Psoas muscle (tissue), 8 donors: ENCODE measurements around the gene SGPP1. TPM values are rescaled to one million over a fixed set of nuclear protein-coding genes. Genes with fewer than 3 reads are reported as not detected.

Experiments used
- ATAC-seq, 4 donors: fragments of 200-7000 bp; cut with Tn5 transposase; one replicate each; pipeline ENCODE4 v1.9.1; 2020; ENCODE audit warnings: moderate library complexity in 3 of 4, mild to moderate bottlenecking in 2 of 4
- DNase-seq, 2 donors: peaks; one replicate each; pipeline ENCODE4 v3.0.0-alpha.2; 2020
- H3K27ac ChIP-seq: fragments of 200-600 bp; one replicate; pipeline ENCODE4 v1.8.0; 2022
- H3K27me3 ChIP-seq, 3 donors: fragments of 200-600 bp in 1 of 3; one replicate each; pipeline versions ENCODE4 v1.6.1 to v1.8.0; 2013 to 2022; ENCODE audit warnings: low read length in 2 of 3, mild to moderate bottlenecking in 2 of 3, moderate library complexity in 1 of 3; ENCODE audit not compliant: insufficient read depth in 3 of 3
- H3K36me3 ChIP-seq, 2 donors: fragments of 200-600 bp in 1 of 2; one replicate each; pipeline versions ENCODE4 v1.6.1 to v1.8.0; 2013 to 2022; ENCODE audit warnings: low read depth in 1 of 2, mild to moderate bottlenecking in 1 of 2, moderate library complexity in 1 of 2; ENCODE audit not compliant: insufficient read depth in 1 of 2
- H3K4me1 ChIP-seq: fragments of 200-600 bp; one replicate; pipeline ENCODE4 v1.8.0; 2022
- H3K4me3 ChIP-seq: fragments of 200-600 bp; one replicate; pipeline ENCODE4 v1.8.0; 2022; ENCODE audit warnings: mild to moderate bottlenecking
- H3K9me3 ChIP-seq: fragments of 200-600 bp; one replicate; pipeline ENCODE4 v1.8.0; 2022
- WGBS, 3 donors: extraction: QIAGEN DNeasy Blood & Tissue Kit; methylation state at CpG; one replicate each; pipeline versions ENCODE4 v1.1.6 to v1.1.7; 2013; 5-methylcytosine and 5-hydroxymethylcytosine counted together
- intact Hi-C, 2 donors: fragments of 100-400 bp; cut with DNase I; formaldehyde crosslinking; loops; one replicate each; pipeline versions ENCODE4 v1.11.0 to v1.14.2; 2022
- polyA plus RNA-seq, 3 donors: library from polyadenylated mRNA; stranded (reverse); fragments of 200-250 nt; gene quantifications; one replicate each; pipeline ENCODE4 v1.2.3, GENCODE V29; 2013
- total RNA-seq, 4 donors: library from RNA; stranded (reverse); fragmentation: NEBNext Ultra II Directional in 2 of 4; extraction: Animal tissue kit (Norgen Biotek cat#: 25700) in 2 of 4; gene quantifications; one replicate each; pipeline versions ENCODE4 v1.2.1 to v1.2.4, GENCODE V29; 2021 to 2023
- TF ChIP-seq, protein P1 (sequence below): fragments of 200-600 bp; IDR thresholded peaks from one replicate; pipeline ENCODE4 v1.8.0; 2022; ENCODE audit warnings: antibody characterized with exemption
- donor health status: healthy with polysubstance abuse.
- donor health status: DM: no; HTN: no; CAD: no; lungs with moderate emphysema.
- donor health status: Bipolar disorder and iron deficiency.
- donor health status: healthy.
- donor health status: DM: yes; HTN: yes; CAD: no.
- donor health status: DM: no; HTN: no; CAD: no.
- donor health status: DM: no; HTN: no; CAD: no.
- donor health status: DM: yes; HTN: yes; CAD: no.

Gene SGPP1
- total and polyA plus RNA-seq, 7 donors, result 3.1 to 7.6 (median 4.7) TPM

DNA sequence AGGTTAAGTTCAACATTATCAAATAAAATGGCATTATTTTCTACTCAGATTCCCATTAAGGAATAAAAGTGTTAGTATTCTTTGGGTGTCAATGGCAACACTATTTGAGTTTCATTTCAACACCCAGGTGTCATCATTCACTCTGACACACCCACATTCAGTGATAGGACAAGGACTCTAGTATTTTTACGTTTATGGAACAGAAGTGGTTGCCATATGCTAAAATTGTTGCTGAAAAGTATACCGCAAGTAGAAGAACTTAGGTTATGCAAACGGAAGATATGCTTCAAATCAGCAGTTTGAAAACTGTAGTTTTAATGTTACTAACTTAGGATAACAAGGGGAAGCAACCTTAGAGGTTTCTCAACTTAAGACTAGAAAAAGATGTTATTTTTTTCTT lies 20.0 kb upstream of the SGPP1 start:
- Histone ChIP-seq H3K4me1 (no peaks in the 10 kb centered on the region), H3K27ac (no peak overlapping the region), H3K9me3 (no peaks in the 10 kb centered on the region), H3K27me3 (no peaks in the 10 kb centered on the region), H3K4me3 (no peak overlapping the region), H3K36me3 (no peaks in the 10 kb centered on the region)
- WGBS, 3 donors, result 61 to 77% (median 76%) methylated on average over 3 of the region's 3 CpGs
- DNase-seq (no peak), ATAC-seq (no peak)
- intact Hi-C loops, result no loop called here
- TF ChIP-seq, protein P1, sequence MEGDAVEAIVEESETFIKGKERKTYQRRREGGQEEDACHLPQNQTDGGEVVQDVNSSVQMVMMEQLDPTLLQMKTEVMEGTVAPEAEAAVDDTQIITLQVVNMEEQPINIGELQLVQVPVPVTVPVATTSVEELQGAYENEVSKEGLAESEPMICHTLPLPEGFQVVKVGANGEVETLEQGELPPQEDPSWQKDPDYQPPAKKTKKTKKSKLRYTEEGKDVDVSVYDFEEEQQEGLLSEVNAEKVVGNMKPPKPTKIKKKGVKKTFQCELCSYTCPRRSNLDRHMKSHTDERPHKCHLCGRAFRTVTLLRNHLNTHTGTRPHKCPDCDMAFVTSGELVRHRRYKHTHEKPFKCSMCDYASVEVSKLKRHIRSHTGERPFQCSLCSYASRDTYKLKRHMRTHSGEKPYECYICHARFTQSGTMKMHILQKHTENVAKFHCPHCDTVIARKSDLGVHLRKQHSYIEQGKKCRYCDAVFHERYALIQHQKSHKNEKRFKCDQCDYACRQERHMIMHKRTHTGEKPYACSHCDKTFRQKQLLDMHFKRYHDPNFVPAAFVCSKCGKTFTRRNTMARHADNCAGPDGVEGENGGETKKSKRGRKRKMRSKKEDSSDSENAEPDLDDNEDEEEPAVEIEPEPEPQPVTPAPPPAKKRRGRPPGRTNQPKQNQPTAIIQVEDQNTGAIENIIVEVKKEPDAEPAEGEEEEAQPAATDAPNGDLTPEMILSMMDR, result no peak

DNA sequence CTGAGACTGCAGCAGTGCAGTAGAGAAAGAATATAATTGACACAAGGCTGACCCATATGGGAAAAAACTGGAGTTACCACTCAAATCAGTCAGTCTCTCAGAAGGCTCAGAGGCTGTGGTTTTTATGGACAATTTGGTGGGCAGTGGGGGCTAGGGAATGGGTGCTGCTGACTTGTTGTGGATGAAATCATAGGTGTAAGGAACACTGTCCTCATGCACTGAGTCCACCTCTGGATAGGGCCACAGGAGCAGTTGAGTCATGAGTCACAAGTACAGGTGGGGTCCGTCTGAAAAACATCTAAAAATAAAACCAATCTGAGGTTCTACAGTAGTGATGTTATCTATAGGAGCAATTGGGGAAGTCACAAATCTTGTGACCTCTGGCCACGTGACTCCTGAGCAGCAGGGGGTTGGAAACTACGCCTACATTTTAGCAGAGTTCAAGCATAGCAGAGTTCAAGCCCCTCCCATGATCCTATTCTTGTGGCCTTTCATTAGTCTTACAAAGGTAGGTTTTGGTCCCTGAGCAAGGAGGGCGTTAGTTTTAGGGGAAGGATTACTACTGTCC lies 18.1 kb upstream of the SGPP1 start:
- TF ChIP-seq, protein P1, result no peak
- no peak for DNase-seq
- H3K27ac ChIP-seq, result no peak overlapping the region
- no peaks in the 10 kb centered on the region for H3K27me3 ChIP-seq
- ATAC-seq, result no peak
- no peaks in the 10 kb centered on the region for H3K9me3 ChIP-seq
- H3K4me3 ChIP-seq, result no peak overlapping the region
- intact Hi-C loops, result no loop called here
- H3K36me3 ChIP-seq, result no peaks in the 10 kb centered on the region
- H3K4me1 ChIP-seq, result no peaks in the 10 kb centered on the region
- WGBS, 3 donors, result 33 to 48% (median 40%) methylated on average over 4 of the region's 4 CpGs

DNA sequence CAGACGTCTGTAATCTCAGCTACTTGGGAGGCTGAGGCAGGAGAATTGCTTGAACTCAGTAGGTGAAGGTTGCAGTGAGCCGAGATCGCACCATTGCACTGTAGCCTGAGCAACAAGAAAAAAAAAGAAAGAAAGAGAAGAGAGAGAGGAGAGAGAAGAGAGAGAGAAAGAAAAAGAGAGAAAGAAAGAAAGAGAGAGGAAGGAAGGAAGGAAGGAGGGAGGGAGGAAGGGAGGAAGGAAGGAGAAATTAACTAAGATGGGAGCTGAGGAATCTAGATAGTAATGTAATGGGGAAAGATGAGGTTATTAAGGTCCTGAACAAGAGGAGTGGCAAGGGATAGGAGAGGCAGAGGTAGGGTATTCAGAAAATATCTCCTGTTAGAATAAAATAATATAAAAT lies 17.4 kb upstream of the SGPP1 start:
- Histone ChIP-seq H3K27me3 (no peaks in the 10 kb centered on the region), H3K27ac (no peak overlapping the region), H3K36me3 (no peaks in the 10 kb centered on the region), H3K9me3 (no peaks in the 10 kb centered on the region), H3K4me1 (no peaks in the 10 kb centered on the region), H3K4me3 (no peak overlapping the region)
- TF ChIP-seq, protein P1, result no peak
- 73 to 78% (median 73%) methylated on average over 3 of the region's 3 CpGs for WGBS, 3 donors
- DNase-seq, result no peak
- ATAC-seq, result no peak
- intact Hi-C loops, result no loop called here

DNA sequence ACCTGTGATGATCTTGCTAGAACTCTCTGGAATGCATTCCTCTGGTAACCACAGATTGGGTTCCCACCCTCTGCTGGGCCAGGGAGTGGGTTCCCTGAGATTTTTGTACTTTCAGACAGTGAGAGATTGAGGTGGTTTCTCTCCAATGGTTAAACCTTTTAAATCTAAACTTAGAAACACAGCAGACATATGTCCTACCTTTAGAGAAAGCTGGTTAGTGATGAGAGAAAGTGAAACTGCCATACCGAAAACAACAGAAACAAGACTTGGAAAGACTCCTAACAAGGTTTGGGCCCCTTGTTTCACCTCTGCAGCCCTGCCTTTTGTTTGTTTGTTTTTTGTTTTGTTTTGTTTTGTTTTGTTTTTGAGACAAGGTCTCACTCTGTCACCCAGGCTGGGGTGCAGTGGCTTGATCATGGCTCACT lies 9.7 kb upstream of the SGPP1 start:
- WGBS, 3 donors, result 80 to 91% (median 86%) methylated on average over 1 of the region's 1 CpG
- DNase-seq (no peak), ATAC-seq (no peak)
- TF ChIP-seq, protein P1, result no peak
- H3K27me3 ChIP-seq, result no peaks in the 10 kb centered on the region
- intact Hi-C loops, result no loop called here
- no peak overlapping the region for H3K4me3 ChIP-seq
- H3K9me3 ChIP-seq, result no peaks in the 10 kb centered on the region
- H3K4me1 ChIP-seq, result no peaks in the 10 kb centered on the region
- H3K36me3 ChIP-seq, result no peaks in the 10 kb centered on the region
- no peak overlapping the region for H3K27ac ChIP-seq

DNA sequence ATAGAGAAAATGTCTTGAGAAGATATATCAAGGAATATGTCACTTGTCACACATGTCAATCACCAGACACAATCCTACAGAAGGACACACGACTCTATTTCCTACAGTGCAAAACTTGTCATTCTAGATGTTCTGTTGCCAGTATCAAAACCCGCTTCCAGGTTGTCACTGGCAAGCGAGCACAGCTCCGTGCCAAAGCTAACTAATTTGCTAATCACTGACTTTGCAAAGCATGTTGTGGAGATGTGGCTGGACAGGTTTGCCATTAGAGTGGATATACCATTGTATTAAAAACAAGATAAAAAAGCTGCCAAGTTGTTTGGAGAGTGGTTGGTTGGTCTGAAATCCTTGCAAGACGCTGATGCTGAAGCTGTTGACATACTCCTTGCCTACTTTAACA lies 7.9 kb upstream of the SGPP1 start:
- Histone ChIP-seq H3K27me3 (no peaks in the 10 kb centered on the region), H3K27ac (no peak overlapping the region), H3K36me3 (no peaks in the 10 kb centered on the region), H3K9me3 (no peaks in the 10 kb centered on the region), H3K4me3 (no peak overlapping the region), H3K4me1 (no peaks in the 10 kb centered on the region)
- no peak for DNase-seq
- ATAC-seq, result no peak
- intact Hi-C loops, result no loop called here
- 85 to 90% (median 87%) methylated on average over 5 of the region's 5 CpGs for WGBS, 3 donors
- TF ChIP-seq, protein P1, result no peak
